Adipocyte (in vitro differentiated cells): Measurements from ENCODE around the gene TCP11L1.
"Not testable (repeated sequence)": the region's sequence is repeated elsewhere in the genome, so short reads cannot be mapped to it uniquely, and the experiment has no call there.

Experiments
- DNase-seq: peaks from one replicate; pipeline ENCODE4 v3.0.0-alpha.2; 2015; ENCODE audit warnings: low read depth
- H3K27me3 ChIP-seq: replicated peaks from 2 replicates; pipeline ENCODE4 v1.7.0; 2013; ENCODE audit warnings: mild to moderate bottlenecking, low read length, moderate library complexity; ENCODE audit not compliant: control insufficient read depth, insufficient read depth
- H3K36me3 ChIP-seq: 2 replicates; pipeline ENCODE4 v1.7.0; 2013; ENCODE audit warnings: low read length, mild to moderate bottlenecking, moderate library complexity; ENCODE audit not compliant: control insufficient read depth, insufficient read depth, severe bottlenecking
- H3K4me1 ChIP-seq: 2 replicates; pipeline ENCODE4 v1.7.0; 2013; ENCODE audit warnings: mild to moderate bottlenecking, low read length, moderate library complexity; ENCODE audit not compliant: control insufficient read depth, insufficient read depth
- H3K4me3 ChIP-seq: 2 replicates; pipeline ENCODE4 v1.7.0; 2013; ENCODE audit warnings: mild to moderate bottlenecking, low read length, moderate library complexity
- H3K9ac ChIP-seq: 2 replicates; pipeline ENCODE4 v1.7.0; 2013; ENCODE audit warnings: mild to moderate bottlenecking, low read length, moderate library complexity
- H3K9me3 ChIP-seq: 2 replicates; pipeline ENCODE4 v1.7.0; 2013; ENCODE audit warnings: mild to moderate bottlenecking, low read length, moderate library complexity; ENCODE audit not compliant: control insufficient read depth

The TCP11L1 gene

GRCh38 chr11:33072465-33072864 is 33.1 kb downstream of the TCP11L1 start:
- Histone ChIP-seq H3K36me3 (peaks cover 66% of the 10 kb centered on the region), H3K9ac (no peak overlapping the region), H3K4me3 (no peak overlapping the region), H3K27me3 (no peaks in the 10 kb centered on the region), H3K9me3 (no peaks in the 10 kb centered on the region), H3K4me1 (no peaks in the 10 kb centered on the region)
- no peak for DNase-seq

GRCh38 chr11:33083918-33084317 is 44.5 kb downstream of the TCP11L1 start:
- H3K9me3 ChIP-seq = no peaks in the 10 kb centered on the region
- H3K4me1 ChIP-seq = peaks cover 10% of the 10 kb centered on the region
- H3K9ac ChIP-seq = no peak overlapping the region
- H3K4me3 ChIP-seq = no peak overlapping the region
- H3K27me3 ChIP-seq = no peaks in the 10 kb centered on the region
- H3K36me3 ChIP-seq = peaks cover 60% of the 10 kb centered on the region
- DNase-seq = no peak

DNA sequence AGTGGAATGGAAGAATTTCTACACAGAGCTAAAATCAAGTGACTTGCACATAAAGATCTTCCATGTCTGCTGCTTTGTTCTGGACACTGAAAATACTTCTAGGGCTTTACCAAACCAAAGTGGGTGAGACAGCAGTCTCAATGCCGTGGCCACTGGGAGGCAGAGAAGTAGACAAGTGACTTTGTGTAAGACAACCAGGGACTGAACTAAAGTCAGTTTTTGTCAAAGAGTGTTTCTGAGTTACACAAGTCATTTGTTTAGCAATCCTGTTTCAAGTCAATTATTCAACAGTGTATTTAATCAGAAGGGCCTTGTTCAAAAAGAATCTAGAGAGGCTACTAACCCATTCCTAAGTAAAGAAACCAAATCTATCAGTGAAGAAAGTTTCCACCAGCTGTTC is 46.6 kb downstream of the TCP11L1 start:
- Histone ChIP-seq H3K4me3 (no peak overlapping the region), H3K9me3 (no peaks in the 10 kb centered on the region), H3K9ac (no peak overlapping the region), H3K27me3 (no peaks in the 10 kb centered on the region), H3K4me1 (peaks cover 10% of the 10 kb centered on the region), H3K36me3 (peaks cover 67% of the 10 kb centered on the region)
- DNase-seq = no peak

- no peak for DNase-seq
- H3K4me3 ChIP-seq = no peak overlapping the region
- no peaks in the 10 kb centered on the region for H3K9me3 ChIP-seq
- no peak overlapping the region for H3K9ac ChIP-seq
- H3K27me3 ChIP-seq = no peaks in the 10 kb centered on the region
- H3K36me3 ChIP-seq = peaks cover 52% of the 10 kb centered on the region
- peaks cover 10% of the 10 kb centered on the region for H3K4me1 ChIP-seq
Measured at GRCh38 chr11:33089776-33090175, 50.4 kb downstream of the TCP11L1 start.

- Histone ChIP-seq H3K27me3 (no peaks in the 10 kb centered on the region), H3K9me3 (no peaks in the 10 kb centered on the region), H3K9ac (no peak overlapping the region), H3K4me1 (no peaks in the 10 kb centered on the region), H3K4me3 (no peak overlapping the region), H3K36me3 (peaks cover 64% of the 10 kb centered on the region)
- DNase-seq = no peak
Measured at GRCh38 chr11:33094157-33094556, 54.8 kb downstream of the TCP11L1 start.

GRCh38 chr11:33103836-33104235 is 64.5 kb downstream of the TCP11L1 start:
- peaks cover 52% of the 10 kb centered on the region for H3K36me3 ChIP-seq
- no peak for DNase-seq

GRCh38 chr11:33109294-33109895 is 70.0 kb downstream of the TCP11L1 start:
- Histone ChIP-seq H3K36me3 (peaks cover 9% of the 10 kb centered on the region), H3K9ac (no peak overlapping the region)
- no peak for DNase-seq

More at GRCh38 chr11:33103836-33104235, 64.5 kb downstream of the TCP11L1 start:
- no peaks in the 10 kb centered on the region for H3K27me3 ChIP-seq
- H3K4me1 ChIP-seq = peaks cover 4% of the 10 kb centered on the region
- no peaks in the 10 kb centered on the region for H3K9me3 ChIP-seq
- no peak overlapping the region for H3K9ac ChIP-seq
- no peak overlapping the region for H3K4me3 ChIP-seq

DNA sequence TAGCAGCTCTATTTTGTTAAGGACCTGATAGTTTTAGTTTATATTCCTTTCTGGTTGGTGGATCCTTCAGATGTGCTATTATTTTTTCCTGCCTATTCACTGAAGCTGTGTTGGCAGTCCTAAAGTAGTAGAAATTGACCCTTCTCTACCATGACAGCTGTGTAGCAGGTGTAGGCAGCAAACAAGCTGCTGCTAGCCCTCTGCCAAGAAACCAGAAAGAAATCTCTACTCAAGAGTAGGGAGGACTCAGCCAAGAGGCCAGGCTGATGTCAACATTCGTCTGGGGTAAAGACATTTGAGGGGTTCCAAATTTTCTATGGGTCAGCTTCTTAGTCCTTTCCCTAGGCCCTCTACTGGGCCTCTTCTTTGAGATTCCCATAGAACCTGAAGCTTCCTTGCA is 70.7 kb downstream of the TCP11L1 start:
- H3K4me3 ChIP-seq = no peak overlapping the region
- H3K4me1 ChIP-seq = peaks cover 8% of the 10 kb centered on the region
- DNase-seq = no peak

More at GRCh38 chr11:33109294-33109895, 70.0 kb downstream of the TCP11L1 start:
- H3K4me1 ChIP-seq = peaks cover 8% of the 10 kb centered on the region
- no peaks in the 10 kb centered on the region for H3K27me3 ChIP-seq
- H3K4me3 ChIP-seq = no peak overlapping the region
- no peaks in the 10 kb centered on the region for H3K9me3 ChIP-seq

GRCh38 chr11:33116535-33116934 is 77.2 kb downstream of the TCP11L1 start:
- H3K36me3 ChIP-seq = no peaks in the 10 kb centered on the region
- no peaks in the 10 kb centered on the region for H3K4me1 ChIP-seq
- DNase-seq = no peak
- no peak overlapping the region for H3K9ac ChIP-seq
- no peaks in the 10 kb centered on the region for H3K27me3 ChIP-seq
- H3K9me3 ChIP-seq = no peaks in the 10 kb centered on the region
- no peak overlapping the region for H3K4me3 ChIP-seq

More for the DNA sequence above, 70.7 kb downstream of the TCP11L1 start:
- H3K9me3 ChIP-seq = no peaks in the 10 kb centered on the region
- no peak overlapping the region for H3K9ac ChIP-seq
- H3K27me3 ChIP-seq = no peaks in the 10 kb centered on the region
- H3K36me3 ChIP-seq = peaks cover 4% of the 10 kb centered on the region

- not testable (repeated sequence) for H3K4me1 ChIP-seq, H3K27me3 ChIP-seq, H3K4me3 ChIP-seq
Measured at GRCh38 chr11:33122696-33123095, 83.3 kb downstream of the TCP11L1 start.

More at GRCh38 chr11:33122696-33123095, 83.3 kb downstream of the TCP11L1 start:
- not testable (repeated sequence) for H3K9ac ChIP-seq, H3K9me3 ChIP-seq, DNase-seq
- H3K36me3 ChIP-seq = peaks cover 11% of the 10 kb centered on the region
